IPS-15b (cell line): ENCODE data around the gene SLC25A39.

Experiments used
- H3K27me3 ChIP-seq: one replicate; pipeline ENCODE4 v1.6.1; 2013; ENCODE audit warnings: low read length; ENCODE audit not compliant: control insufficient read depth, insufficient read depth
- H3K36me3 ChIP-seq: one replicate; pipeline ENCODE4 v1.6.1; 2013; ENCODE audit warnings: low read length; ENCODE audit not compliant: control insufficient read depth, insufficient read depth
- H3K4me1 ChIP-seq: one replicate; pipeline ENCODE4 v1.6.1; 2013; ENCODE audit warnings: mild to moderate bottlenecking, low read length; ENCODE audit not compliant: control insufficient read depth, insufficient read depth
- H3K4me3 ChIP-seq: one replicate; pipeline ENCODE4 v1.5.1; 2013; ENCODE audit warnings: low read depth, low read length
- H3K9ac ChIP-seq: one replicate; pipeline ENCODE4 v1.6.1; 2013; ENCODE audit warnings: low read depth, mild to moderate bottlenecking, low read length
- H3K9me3 ChIP-seq: one replicate; pipeline ENCODE4 v1.6.1; 2013; ENCODE audit warnings: mild to moderate bottlenecking, low read length; ENCODE audit not compliant: control insufficient read depth, insufficient read depth

SLC25A39 gene

DNA sequence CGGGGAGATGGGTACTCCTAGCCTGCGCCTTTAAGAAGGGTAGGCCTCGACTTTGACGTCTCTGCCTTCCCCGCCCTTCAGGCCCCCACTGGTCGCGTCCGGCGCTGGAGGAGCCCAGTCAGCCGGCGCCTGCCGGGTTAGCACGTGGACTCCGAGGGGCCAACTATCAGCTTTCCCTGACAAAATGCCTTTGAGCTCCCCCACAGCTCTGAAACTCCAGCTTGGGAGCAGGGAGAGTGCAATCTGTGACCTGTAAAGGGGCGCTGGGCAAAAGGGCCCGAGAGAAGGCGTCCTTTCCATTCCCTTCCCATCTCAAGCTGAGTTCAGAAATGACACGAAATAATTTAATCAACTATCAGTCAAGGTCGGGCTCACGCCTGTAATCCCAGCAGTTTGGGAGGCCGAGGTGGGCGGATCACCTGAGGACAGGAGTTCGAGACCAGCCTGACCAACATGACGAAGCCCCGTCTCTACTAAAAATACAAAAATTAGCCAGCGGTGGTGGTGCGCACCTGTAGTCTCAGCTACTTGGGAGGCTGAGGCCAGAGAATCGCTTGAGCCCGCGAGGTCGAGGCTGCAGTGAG is 2.3 kb upstream of the SLC25A39 start:
- Histone ChIP-seq H3K9me3 (no peaks in the 10 kb centered on the region), H3K9ac (no peak overlapping the region), H3K4me3 (peak overlapping the region; percentile 22), H3K36me3 (peaks cover 8% of the 10 kb centered on the region), H3K27me3 (peaks cover 2% of the 10 kb centered on the region), H3K4me1 (no peaks in the 10 kb centered on the region)

DNA sequence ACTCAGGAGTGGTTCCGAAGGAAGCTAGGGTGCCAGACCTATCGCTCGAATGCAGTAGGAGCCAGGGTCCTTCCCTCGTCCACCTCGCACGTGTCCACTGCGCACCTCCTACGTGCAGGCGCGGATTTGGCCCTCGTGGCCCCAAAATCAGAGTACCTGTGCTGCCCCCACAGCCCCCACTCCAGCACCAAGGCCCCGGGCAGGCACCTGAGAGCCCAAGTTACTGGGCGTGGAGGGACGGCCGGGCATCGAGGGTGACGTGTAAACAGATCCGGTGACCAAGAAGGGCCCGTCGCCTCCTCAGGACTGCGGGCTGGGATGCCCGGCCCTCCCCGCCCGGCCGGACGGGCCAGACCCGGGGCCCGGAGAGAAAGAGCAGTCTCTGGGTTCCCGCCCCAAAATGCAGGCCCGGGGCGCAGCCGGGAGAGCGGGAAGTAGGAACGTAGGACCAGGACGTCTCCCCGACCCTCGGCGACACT is 492 bp downstream of the SLC25A39 start:
- peaks cover 34% of the 10 kb centered on the region for H3K36me3 ChIP-seq
- no peaks in the 10 kb centered on the region for H3K4me1 ChIP-seq
- peak overlapping the region; percentile 83 for H3K9ac ChIP-seq
- peak overlapping the region; percentile 84 for H3K4me3 ChIP-seq
- peaks cover 2% of the 10 kb centered on the region for H3K27me3 ChIP-seq
- no peaks in the 10 kb centered on the region for H3K9me3 ChIP-seq

DNA sequence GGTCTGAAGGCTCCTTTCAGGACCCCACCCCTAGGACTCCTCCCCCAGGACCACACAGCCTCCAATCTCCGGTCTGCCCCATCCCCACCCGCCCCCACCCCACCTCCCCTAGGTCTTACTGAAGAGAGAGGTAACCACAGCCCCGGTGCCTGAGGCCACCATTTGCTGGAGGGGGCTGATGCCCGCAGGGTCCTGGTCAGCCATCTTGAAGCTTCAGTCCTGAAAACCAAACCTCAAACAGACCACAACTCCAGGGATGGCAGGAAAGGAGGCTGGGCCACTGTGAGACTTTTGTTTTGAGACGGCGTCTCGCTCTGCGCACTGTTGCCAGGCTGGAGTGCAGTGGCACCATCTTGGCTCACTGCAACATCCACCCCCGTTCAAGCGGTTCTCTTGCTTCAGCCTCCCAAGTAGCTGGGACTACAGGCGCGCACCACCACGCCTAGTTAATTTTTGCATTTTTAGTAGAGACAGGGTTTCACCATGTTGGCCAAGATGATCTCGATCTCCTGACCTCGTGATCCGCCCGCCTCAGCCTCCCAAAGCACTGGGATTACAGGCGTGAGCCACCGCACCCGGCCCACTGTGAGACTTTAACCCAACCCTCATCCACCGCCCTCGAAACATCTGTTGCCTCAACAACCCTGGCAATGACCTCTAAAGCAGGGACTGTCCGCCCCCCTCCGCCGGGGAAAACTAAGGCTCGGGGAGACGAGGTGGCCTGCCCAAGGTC is 1.1 kb downstream of the SLC25A39 start:
- H3K4me3 ChIP-seq: peak overlapping the region; percentile 84
- no peaks in the 10 kb centered on the region for H3K4me1 ChIP-seq
- H3K27me3 ChIP-seq: peaks cover 2% of the 10 kb centered on the region
- peak overlapping the region; percentile 83 for H3K9ac ChIP-seq
- H3K36me3 ChIP-seq: peaks cover 34% of the 10 kb centered on the region
- H3K9me3 ChIP-seq: no peaks in the 10 kb centered on the region

DNA sequence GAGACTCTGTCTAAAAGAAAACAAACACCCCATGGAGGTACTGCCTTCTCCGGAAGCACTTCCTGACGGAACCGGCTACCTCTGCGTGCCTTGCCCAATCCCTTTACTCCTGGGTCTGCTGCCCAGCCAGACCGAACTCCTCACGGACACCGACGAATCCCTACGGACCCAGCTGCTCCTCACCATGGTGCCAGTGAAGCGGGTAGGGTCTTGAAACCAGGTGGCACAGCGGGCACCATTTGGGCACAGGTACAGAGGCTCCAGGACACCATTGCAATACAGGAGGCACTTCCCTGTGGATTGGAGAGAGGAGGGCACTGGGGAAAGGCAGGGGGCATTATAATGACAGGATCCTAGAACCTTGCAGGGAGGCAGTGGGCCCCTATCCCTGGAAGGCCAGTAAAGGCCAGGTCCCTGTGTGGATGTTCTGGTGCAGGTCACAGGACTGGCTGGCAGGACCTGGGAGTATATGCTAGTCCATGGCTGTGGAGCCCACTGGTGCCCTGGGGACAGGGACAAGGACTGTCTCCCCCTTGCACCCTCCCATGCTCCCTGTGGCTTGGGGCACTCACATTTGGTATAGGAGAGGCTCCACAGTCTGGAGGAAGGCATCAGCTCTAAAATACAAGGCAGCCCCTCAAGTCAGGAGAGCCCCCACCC is 2.3 kb downstream of the SLC25A39 start:
- Histone ChIP-seq H3K4me1 (no peaks in the 10 kb centered on the region), H3K27me3 (no peaks in the 10 kb centered on the region), H3K36me3 (peaks cover 34% of the 10 kb centered on the region), H3K9ac (no peak overlapping the region), H3K9me3 (no peaks in the 10 kb centered on the region), H3K4me3 (no peak overlapping the region)

DNA sequence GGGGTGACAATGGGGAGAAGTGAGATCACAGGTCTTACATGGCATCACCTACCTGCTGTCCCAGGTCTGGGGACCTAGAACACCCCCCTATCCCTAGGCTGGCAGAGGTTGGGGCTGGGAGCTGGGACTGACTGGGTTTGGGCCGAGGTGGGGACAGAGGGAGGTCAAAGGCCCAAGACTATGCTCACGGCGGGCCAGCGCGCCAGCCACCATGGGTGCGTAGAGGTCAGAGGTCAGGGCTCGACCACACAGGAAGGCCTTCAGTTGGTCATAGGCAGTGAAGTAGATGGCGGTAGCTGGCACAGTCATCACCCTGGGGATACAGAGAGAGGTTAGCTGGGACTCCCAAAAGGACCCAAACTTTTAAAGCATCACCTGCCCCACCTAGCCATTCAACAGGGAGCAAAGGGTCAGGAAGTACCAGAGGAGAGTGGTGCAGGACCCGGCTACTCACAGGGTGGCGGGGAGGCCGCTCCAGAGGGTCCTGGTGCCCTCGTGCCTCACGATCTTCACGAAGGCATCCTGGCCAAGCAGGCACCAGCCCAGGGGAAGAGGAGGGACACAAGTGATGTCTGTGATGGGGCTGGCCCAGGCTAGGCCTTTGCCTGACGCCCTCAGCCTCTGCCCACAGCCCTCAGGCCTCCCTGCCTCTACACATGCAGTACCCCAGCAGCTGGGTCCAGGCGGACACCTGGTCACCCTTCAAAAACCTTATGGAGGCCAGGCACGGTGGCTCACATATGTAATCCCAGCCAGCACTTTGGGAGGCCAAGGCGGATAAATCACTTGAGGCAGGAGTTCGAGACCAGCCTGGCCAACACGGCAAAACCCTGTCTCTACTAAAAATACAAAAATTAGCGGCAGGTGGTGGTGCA is 3.1 kb downstream of the SLC25A39 start:
- Histone ChIP-seq H3K36me3 (peaks cover 34% of the 10 kb centered on the region), H3K9me3 (no peaks in the 10 kb centered on the region), H3K4me3 (no peak overlapping the region), H3K9ac (no peak overlapping the region), H3K4me1 (no peaks in the 10 kb centered on the region), H3K27me3 (no peaks in the 10 kb centered on the region)

DNA sequence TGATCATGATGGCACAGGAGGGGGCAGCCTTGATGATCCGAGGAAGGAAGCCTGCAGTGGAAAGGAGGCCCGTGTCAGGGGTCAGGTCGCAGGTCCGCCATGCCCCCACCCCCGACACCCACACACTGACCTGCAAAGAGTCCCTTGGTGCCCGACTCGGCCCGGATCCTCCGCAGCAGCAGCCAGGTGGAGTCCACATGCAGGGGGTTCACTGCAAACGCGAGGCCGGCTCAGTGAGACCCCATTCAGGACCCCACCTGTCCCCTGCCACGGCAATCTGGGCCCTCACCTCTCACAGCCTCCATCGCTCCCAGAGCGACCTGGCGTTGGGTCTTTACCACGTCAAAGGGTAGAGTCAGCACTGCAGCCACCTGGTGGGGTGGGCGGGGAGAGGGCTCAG is 4.6 kb downstream of the SLC25A39 start:
- no peaks in the 10 kb centered on the region for H3K4me1 ChIP-seq
- no peaks in the 10 kb centered on the region for H3K27me3 ChIP-seq
- no peak overlapping the region for H3K9ac ChIP-seq
- no peak overlapping the region for H3K4me3 ChIP-seq
- H3K9me3 ChIP-seq: no peaks in the 10 kb centered on the region
- peaks cover 34% of the 10 kb centered on the region for H3K36me3 ChIP-seq

DNA sequence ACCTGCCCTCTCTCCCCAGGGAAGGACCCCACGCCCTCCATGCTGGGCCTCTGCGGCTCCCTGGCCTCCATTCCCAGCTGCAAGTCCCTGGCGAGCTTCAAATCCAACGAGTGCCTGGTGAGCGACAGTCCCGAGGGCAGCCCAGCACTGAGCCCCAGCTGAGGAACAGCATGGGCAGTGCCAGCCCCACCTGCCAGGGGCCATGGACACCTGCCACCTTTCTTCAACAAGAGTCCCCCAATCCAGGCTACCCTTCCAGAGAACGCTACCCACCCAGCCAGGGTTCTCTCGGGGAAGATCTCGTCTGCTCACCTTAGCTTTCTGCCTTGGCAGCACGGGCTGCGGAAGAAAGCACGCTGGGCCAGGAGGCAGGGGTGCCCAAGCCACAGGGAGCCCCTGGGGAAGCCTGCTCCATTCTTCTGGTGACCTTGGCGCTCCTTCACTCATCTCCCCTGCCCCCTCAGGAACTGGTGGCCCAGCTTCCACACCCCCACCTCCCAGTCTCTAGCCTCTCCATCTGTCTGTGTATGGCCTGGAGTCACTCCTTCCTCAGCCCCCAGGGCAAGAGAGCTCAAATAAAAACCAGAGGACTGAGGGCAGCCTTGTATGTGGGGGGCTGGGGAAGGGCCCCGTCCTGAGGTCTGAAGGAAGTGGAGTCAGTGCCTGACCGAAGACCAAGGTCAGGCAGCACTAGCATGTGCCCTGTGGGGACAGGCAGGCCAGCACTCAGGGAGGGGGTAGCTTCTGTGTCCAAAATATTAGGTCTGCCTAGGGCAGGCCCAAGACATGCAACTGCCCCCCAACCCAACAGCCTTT is 6.3 kb downstream of the SLC25A39 start:
- Histone ChIP-seq H3K4me1 (no peaks in the 10 kb centered on the region), H3K27me3 (peaks cover 7% of the 10 kb centered on the region), H3K9me3 (no peaks in the 10 kb centered on the region), H3K4me3 (no peak overlapping the region), H3K36me3 (peaks cover 34% of the 10 kb centered on the region), H3K9ac (no peak overlapping the region)

DNA sequence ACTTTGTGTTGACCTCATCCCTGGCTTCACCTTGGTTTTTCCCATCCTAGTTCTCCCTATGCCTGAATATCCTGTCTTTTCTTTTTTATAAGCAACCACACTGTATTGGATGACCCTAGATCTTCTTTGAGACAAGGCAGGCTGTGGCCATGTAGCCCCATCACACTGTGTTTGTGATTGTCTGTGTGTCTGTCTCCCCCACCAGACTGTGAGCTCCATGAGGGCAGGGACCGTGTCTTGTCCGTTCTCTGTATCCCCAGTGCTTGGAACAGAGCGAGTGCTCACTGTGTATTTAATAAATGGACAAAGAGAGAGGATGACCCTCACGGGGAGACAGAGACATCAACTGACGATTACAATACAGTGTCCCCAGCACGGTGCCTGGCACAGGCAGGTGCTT is 7.1 kb downstream of the SLC25A39 start:
- peaks cover 3% of the 10 kb centered on the region for H3K4me1 ChIP-seq
- H3K36me3 ChIP-seq: peaks cover 32% of the 10 kb centered on the region
- no peaks in the 10 kb centered on the region for H3K9me3 ChIP-seq
- H3K4me3 ChIP-seq: no peak overlapping the region
- H3K9ac ChIP-seq: no peak overlapping the region
- peaks cover 7% of the 10 kb centered on the region for H3K27me3 ChIP-seq

DNA sequence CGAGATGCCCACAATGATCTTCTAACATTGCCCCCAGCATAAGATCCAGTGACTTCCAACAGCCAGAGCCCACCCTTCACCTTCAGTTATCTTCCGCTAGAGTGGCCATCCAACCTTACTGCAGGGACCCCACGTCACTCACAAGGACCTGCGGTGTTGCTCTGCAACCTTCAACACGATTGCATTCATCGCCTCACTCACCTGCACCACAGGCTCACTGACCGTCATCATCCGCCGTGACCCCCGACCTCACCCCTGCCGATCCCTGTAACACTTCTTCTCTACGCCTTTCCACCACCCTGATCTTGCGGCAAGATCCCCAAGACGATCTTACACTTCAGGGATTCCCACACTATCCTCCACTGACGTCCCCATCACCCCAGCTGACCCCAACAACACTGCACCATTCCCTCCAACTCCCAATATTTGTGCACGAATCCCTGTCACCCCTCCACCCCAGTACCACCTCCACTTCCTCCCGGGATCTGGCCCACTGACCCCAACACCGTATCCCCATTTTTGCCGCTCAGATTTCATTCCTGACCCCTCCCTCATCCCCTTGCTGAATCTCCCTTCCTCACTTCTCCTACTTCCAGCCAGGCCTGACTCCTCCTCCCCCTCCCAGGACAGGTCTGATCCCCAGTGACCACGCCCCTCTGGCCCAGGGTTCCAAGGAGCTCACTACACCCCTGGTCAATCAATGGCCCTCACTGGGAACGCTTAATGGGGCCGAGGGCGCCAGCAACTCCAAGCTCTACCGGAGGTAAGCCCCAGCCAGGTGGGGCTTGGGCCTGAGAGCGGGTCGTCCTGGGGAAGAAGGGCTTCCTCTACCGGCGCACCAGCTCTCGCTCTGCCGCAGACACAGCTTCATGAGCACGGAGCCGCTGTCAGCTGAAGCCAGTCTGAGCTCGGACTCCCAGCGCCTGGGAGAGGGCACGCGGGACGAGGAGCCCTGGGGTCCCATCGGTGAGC is 8.6 kb downstream of the SLC25A39 start:
- H3K9ac ChIP-seq: peak overlapping the region; percentile 81
- H3K36me3 ChIP-seq: peaks cover 17% of the 10 kb centered on the region
- peak overlapping the region; percentile 88 for H3K4me3 ChIP-seq
- no peaks in the 10 kb centered on the region for H3K9me3 ChIP-seq
- peaks cover 7% of the 10 kb centered on the region for H3K27me3 ChIP-seq
- peaks cover 13% of the 10 kb centered on the region for H3K4me1 ChIP-seq
